Thoracic aorta (tissue), 2 donors: ENCODE data around the gene HOXB1. TPM values are rescaled to one million over a fixed set of nuclear protein-coding genes. Genes with fewer than 3 reads are reported as not detected.
A peak's percentile ranks its signal among the peaks of the same experiment; 100 is the strongest.
"Not testable (repeated sequence)": the region's sequence is repeated elsewhere in the genome, so short reads cannot be mapped to it uniquely, and the experiment has no call there.

ENCODE experiments used
- ATAC-seq: fragments of 150-250 bp; one replicate; pipeline ENCODE4 v1.8.0; 2017; ENCODE audit warnings: low read depth; ENCODE audit not compliant: insufficient number of reproducible peaks, low FRiP score
- DNase-seq: peaks from one replicate; pipeline ENCODE4 v3.0.0-alpha.2; 2020; ENCODE audit warnings: low spot score
- H3K27ac ChIP-seq, 2 donors: fragments of 200-600 bp; sonication (generic); 1 replicate in 1 of 2; 2 replicates in 1 of 2; pipeline ENCODE4 v1.5.1; 2016; ENCODE audit warnings: mild to moderate bottlenecking in 2 of 2, moderate library complexity in 2 of 2
- H3K27me3 ChIP-seq: fragments of 200-600 bp; sonication (generic); replicated peaks from 2 replicates; pipeline ENCODE4 v1.6.0; 2016; ENCODE audit warnings: mild to moderate bottlenecking; ENCODE audit not compliant: insufficient read depth
- H3K36me3 ChIP-seq: fragments of 200-600 bp; sonication (generic); one replicate; pipeline ENCODE4 v1.5.1; 2016
- H3K4me1 ChIP-seq, 2 donors: fragments of 200-600 bp; sonication (generic); 1 replicate in 1 of 2; 2 replicates in 1 of 2; pipeline versions ENCODE4 v1.5.1 to v1.6.0; 2016; ENCODE audit warnings: low read depth in 2 of 2, mild to moderate bottlenecking in 1 of 2; ENCODE audit not compliant: control insufficient read depth in 1 of 2
- H3K4me3 ChIP-seq: fragments of 200-600 bp; sonication (generic); 2 replicates; pipeline ENCODE4 v1.5.1; 2016; ENCODE audit warnings: mild to moderate bottlenecking
- H3K9me3 ChIP-seq: fragments of 200-600 bp; sonication (generic); 2 replicates; pipeline ENCODE4 v1.5.1; 2016
- CTCF ChIP-seq: fragments of 200-600 bp; sonication (generic); IDR thresholded peaks from one replicate; pipeline ENCODE4 v1.5.1; 2019; ENCODE audit warnings: antibody characterized with exemption
- total RNA-seq, 2 donors: library from RNA; depleted of rRNA; stranded (reverse); fragments of >200 nt; gene quantifications; one replicate each; pipeline versions ENCODE4 v1.1.0 to v1.2.3, GENCODE V29; 2016

The HOXB1 gene
- total RNA-seq, 2 donors from 2014 or later = not detected

DNA sequence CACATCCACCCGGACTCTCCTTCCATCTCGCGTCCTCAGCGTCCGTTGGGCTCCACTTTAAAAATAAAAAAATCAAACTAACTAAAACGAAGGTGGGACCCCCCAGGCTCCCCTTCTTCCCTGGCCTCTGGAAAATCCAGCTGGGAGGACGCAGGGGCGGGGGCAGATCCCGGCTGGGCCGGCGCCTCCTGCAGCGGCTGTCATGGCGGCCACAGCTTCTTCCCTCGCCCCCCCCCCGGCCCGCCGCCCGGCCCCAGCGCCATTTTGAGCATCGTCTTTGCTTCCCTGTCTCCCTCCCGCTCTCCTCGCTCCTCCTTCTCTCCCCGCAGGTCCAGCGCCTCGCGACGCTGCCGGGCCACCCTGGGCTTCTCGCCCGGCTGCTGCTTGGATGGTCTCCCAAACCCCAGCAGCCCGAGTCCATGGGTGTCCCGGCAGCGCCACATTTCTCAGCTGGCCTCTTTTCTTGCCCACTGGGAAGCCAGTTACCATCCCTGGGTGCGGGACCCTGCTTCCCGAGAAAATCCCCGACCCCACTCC lies 10.8 kb upstream of the HOXB1 start:
- ATAC-seq = peak; percentile 42
- H3K4me3 ChIP-seq = peak overlapping the region; percentile 88
- no peak for DNase-seq
- H3K27me3 ChIP-seq = no peaks in the 10 kb centered on the region
- H3K27ac ChIP-seq = peak overlapping the region; percentile 93 to 95
- H3K4me1 ChIP-seq = peaks cover 16 to 27% of the 10 kb centered on the region in 2 donors
- no peak for TF ChIP-seq CTCF
- H3K36me3 ChIP-seq = no peaks in the 10 kb centered on the region
- H3K9me3 ChIP-seq = no peaks in the 10 kb centered on the region

DNA sequence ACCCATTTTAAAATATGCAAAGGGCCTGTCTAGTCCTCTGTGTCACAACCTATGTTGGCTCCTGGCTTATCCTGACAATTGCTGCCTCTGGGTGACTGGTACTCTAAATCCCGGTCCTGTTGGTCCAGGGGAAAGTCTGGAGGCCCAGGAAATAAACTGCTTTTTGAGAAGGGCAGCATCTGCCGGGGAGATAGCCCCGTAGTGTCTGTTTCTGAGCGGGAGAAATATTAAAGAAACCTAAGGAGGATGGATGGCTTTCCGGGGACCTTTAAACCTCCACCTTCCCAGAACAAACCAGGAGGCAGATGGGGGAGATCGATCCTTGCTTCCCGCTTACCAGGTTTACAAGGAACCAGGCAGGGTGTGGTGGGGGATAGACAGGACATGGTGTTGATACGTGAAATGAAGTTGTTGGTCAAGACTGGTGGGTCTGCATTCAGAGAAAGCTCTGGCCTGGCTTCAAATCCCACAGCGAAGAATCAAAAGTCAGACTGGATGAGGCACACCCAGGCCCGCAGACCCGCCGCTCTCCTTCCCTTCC lies 10.3 kb upstream of the HOXB1 start:
- no peak for TF ChIP-seq CTCF
- peak overlapping the region; percentile 88 for H3K4me3 ChIP-seq
- no peaks in the 10 kb centered on the region for H3K36me3 ChIP-seq
- ATAC-seq = no peak
- H3K27ac ChIP-seq = peak overlapping the region; percentile 93 to 95
- no peaks in the 10 kb centered on the region for H3K9me3 ChIP-seq
- no peak for DNase-seq
- peaks cover 14 to 22% of the 10 kb centered on the region in 2 donors for H3K4me1 ChIP-seq
- no peaks in the 10 kb centered on the region for H3K27me3 ChIP-seq

- peaks cover 5 to 13% of the 10 kb centered on the region in 2 donors for H3K4me1 ChIP-seq
- no peaks in the 10 kb centered on the region for H3K9me3 ChIP-seq
- DNase-seq (no peak), ATAC-seq (no peak)
- TF ChIP-seq CTCF = no peak
- no peaks in the 10 kb centered on the region for H3K27me3 ChIP-seq
- no peak overlapping the region for H3K27ac ChIP-seq
- no peak overlapping the region for H3K4me3 ChIP-seq
- H3K36me3 ChIP-seq = no peaks in the 10 kb centered on the region
Observed at GRCh38 chr17:48540213-48540612, 9.4 kb upstream of the HOXB1 start.

- peaks cover 0 to 8% of the 10 kb centered on the region in 2 donors for H3K4me1 ChIP-seq
- H3K36me3 ChIP-seq = no peaks in the 10 kb centered on the region
- ATAC-seq (no peak), DNase-seq (no peak)
- no peak overlapping the region for H3K27ac ChIP-seq
- no peaks in the 10 kb centered on the region for H3K9me3 ChIP-seq
- TF ChIP-seq CTCF = no peak
- H3K27me3 ChIP-seq = no peaks in the 10 kb centered on the region
- H3K4me3 ChIP-seq = no peak overlapping the region
Observed at GRCh38 chr17:48539177-48539576, 8.4 kb upstream of the HOXB1 start.

- ATAC-seq (no peak), DNase-seq (no peak)
- Histone ChIP-seq H3K27me3 (no peaks in the 10 kb centered on the region), H3K4me1 (peaks cover 0 to 8% of the 10 kb centered on the region in 2 donors), H3K9me3 (no peaks in the 10 kb centered on the region), H3K36me3 (no peaks in the 10 kb centered on the region), H3K4me3 (no peak overlapping the region), H3K27ac (no peak overlapping the region)
- no peak for TF ChIP-seq CTCF
Observed at GRCh38 chr17:48537316-48537715, 6.5 kb upstream of the HOXB1 start.

DNA sequence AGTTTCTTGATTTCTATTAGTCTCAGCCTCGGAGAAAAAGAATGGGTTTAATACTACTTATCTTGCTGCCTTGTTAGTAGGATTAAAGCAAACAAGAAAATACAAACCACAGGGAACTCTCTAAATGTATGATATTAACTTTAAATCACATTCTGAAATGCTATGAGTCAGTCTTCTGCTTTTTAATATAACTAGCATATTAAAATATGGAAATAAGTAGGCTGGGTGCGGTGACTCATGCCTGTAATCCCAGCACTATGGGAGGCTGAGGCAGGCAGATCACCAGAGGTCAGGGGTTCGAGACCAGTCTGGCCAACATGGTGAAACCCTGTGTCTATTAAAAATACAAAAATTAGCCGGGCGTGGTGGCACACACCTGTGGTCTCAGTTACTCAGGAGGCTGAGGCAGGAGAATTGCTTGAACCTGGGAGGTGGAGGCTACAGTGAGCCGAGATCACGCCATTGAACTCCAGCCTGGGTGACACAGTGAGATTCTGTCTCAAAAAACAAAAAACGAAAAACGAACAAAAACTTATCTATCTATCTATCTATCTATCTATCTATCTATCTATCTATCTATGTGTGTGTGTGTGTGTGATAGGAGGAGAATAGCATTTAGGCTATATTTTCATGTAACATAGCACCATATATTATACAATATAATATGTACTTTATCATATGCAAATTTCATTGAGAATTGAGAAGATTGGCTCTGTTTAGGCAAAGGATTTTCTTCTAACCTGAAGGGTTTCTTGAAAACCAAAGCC lies 5.2 kb upstream of the HOXB1 start:
- not testable (repeated sequence) for H3K27me3 ChIP-seq, H3K9me3 ChIP-seq, DNase-seq, H3K36me3 ChIP-seq, ATAC-seq, H3K4me3 ChIP-seq, H3K4me1 ChIP-seq, H3K27ac ChIP-seq
